Pancreas (tissue), 10 donors: ENCODE results near the gene CEP44. TPM values are rescaled to one million over a fixed set of nuclear protein-coding genes. Genes with fewer than 3 reads are reported as not detected.
"Not testable (repeated sequence)": the region's sequence is repeated elsewhere in the genome, so short reads cannot be mapped to it uniquely, and the experiment has no call there.

Source experiments
- ATAC-seq, 4 donors: fragments of 200-7000 bp; cut with Tn5 transposase; one replicate each; pipeline versions ENCODE4 v1.8.0 to v1.9.1; 2020; ENCODE audit warnings: mild to moderate bottlenecking in 4 of 4, moderate library complexity in 4 of 4
- DNase-seq, 6 donors: peaks; one replicate each; pipeline ENCODE4 v3.0.0-alpha.2; 2020
- FAIRE-seq: peaks from 2 replicates; lab custom pipeline; 2012; peaks lifted over from hg19 to GRCh38; lab: Jason Lieb, UNC
- H3K27ac ChIP-seq, 4 donors: fragments of 200-600 bp; sonication (generic); 1 replicate in 3 of 4; 2 replicates in 1 of 4; pipeline versions ENCODE4 v1.5.0 to v1.8.0; 2020
- H3K27me3 ChIP-seq, 4 donors: fragments of 200-600 bp; one replicate each; pipeline ENCODE4 v1.8.0; 2021
- H3K36me3 ChIP-seq, 3 donors: fragments of 200-600 bp; sonication (generic) in 1 of 3; one replicate each; pipeline versions ENCODE4 v1.5.0 to v1.8.0; 2020 to 2021
- H3K4me1 ChIP-seq, 3 donors: fragments of 200-600 bp; one replicate each; pipeline ENCODE4 v1.8.0; 2021
- H3K4me3 ChIP-seq, 4 donors: fragments of 200-600 bp; sonication (generic) in 2 of 4; one replicate each; pipeline versions ENCODE4 v1.5.0 to v1.8.0; 2020 to 2021
- H3K9me3 ChIP-seq, 4 donors: fragments of 200-600 bp; one replicate each; pipeline ENCODE4 v1.8.0; 2021
- CTCF ChIP-seq, 4 donors: fragments of 200-600 bp; sonication (generic) in 3 of 4; IDR thresholded peaks; one replicate each; pipeline versions ENCODE4 v1.5.0 to v1.8.0; 2021; ENCODE audit warnings: antibody characterized with exemption in 4 of 4
- WGBS, 2 donors: extraction: QIAGEN DNeasy Blood & Tissue Kit; methylation state at CpG; one replicate each; pipeline ENCODE4 v1.1.7; 2013; 5-methylcytosine and 5-hydroxymethylcytosine counted together
- intact Hi-C, 3 donors: fragments of 100-400 bp; cut with DNase I; formaldehyde crosslinking; loops; one replicate each; pipeline versions ENCODE4 v1.11.1 to v1.14.2; 2022
- polyA plus RNA-seq, 2 donors: library from polyadenylated mRNA; stranded (reverse); fragments of 200-250 nt; gene quantifications; one replicate each; pipeline ENCODE4 v1.2.3, GENCODE V29; 2013
- total RNA-seq, 6 donors: library from RNA; stranded (reverse); fragmentation: NEBNext Ultra II Directional in 4 of 6; extraction: Animal tissue kit (Norgen Biotek cat#: 25700) in 4 of 6; gene quantifications; one replicate each; pipeline versions ENCODE4 v1.2.1 to v1.2.4, GENCODE V29; 2021 to 2023
- donor health status: healthy with polysubstance abuse.
- donor health status: DM: no; HTN: no; CAD: no; lungs with moderate emphysema.
- donor health status: DM: no; HTN: no; CAD: no.
- donor health status: control.
- donor health status: control.
- donor health status: Bipolar disorder and iron deficiency.
- donor health status: DM: yes; HTN: yes; CAD: no.
- donor health status: DM: no; HTN: no; CAD: no.
- donor health status: DM: no; HTN: no; CAD: no.
- donor health status: DM: yes; HTN: yes; CAD: no.

The CEP44 gene
- total and polyA plus RNA-seq, 8 donors, result 3.4 to 9.7 (median 5.9) TPM

- Histone ChIP-seq H3K4me3 (no peak overlapping the region), H3K9me3 (no peaks in the 10 kb centered on the region), H3K4me1 (no peaks in the 10 kb centered on the region), H3K27me3 (no peaks in the 10 kb centered on the region), H3K36me3 (no peaks in the 10 kb centered on the region), H3K27ac (no peak overlapping the region)
- no peak for FAIRE-seq
- no peak for ATAC-seq
- no peak for DNase-seq
- TF ChIP-seq CTCF (IDR thresholded peaks at IDR 0.05), result no peak
- intact Hi-C loops, result loop anchor here in 1 of 3 donors (10.0 kb wide), 1 partner anchor 339 kb away; no protein-coding TSS in a partner anchor
- WGBS, 2 donors, result 78 to 84% methylated on average over 8 of the region's 8 CpGs
Measured at GRCh38 chr4:174375422-174375821, 91.7 kb downstream of the CEP44 start.

DNA sequence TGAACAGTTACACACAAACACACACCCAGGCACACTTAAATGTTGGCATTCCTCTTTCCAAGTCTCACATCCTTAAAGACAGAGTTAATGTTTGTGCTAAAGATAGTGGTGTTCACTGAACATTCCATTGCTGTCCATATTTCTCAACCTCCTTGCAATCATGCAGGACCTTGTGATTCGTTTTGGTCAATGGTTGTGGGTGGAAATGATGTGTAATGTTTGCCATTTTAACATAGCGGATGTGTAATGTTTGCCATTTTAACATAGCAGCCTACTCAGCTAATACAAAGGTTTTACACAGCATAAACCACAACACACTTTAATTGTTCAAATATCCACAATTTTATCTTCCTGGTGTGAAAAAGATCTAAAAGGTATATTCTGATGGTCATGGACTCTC, 93.9 kb downstream of the CEP44 start:
- no peak for ATAC-seq
- TF ChIP-seq CTCF (IDR thresholded peaks at IDR 0.05), result no peak
- WGBS, 2 donors, result 58 to 65% methylated on average over 2 of the region's 2 CpGs

GRCh38 chr4:174378951-174379350, 95.2 kb downstream of the CEP44 start:
- no peaks in the 10 kb centered on the region for H3K4me1 ChIP-seq
- H3K27ac ChIP-seq, result no peak overlapping the region
- FAIRE-seq (no peak), DNase-seq (no peak), ATAC-seq (no peak)
- no peaks in the 10 kb centered on the region for H3K36me3 ChIP-seq
- H3K9me3 ChIP-seq, result no peaks in the 10 kb centered on the region
- intact Hi-C loops, result loop anchor here in 1 of 3 donors (10.0 kb wide), 1 partner anchor 336 kb away; no protein-coding TSS in a partner anchor
- TF ChIP-seq CTCF (IDR thresholded peaks at IDR 0.05), result no peak
- H3K27me3 ChIP-seq, result no peaks in the 10 kb centered on the region
- H3K4me3 ChIP-seq, result no peak overlapping the region
- WGBS, 2 donors, result 80 to 92% methylated on average over 2 of the region's 2 CpGs

More for the DNA sequence above, 93.9 kb downstream of the CEP44 start:
- Histone ChIP-seq H3K4me3 (no peak overlapping the region), H3K27me3 (no peaks in the 10 kb centered on the region), H3K36me3 (no peaks in the 10 kb centered on the region), H3K27ac (no peak overlapping the region), H3K4me1 (no peaks in the 10 kb centered on the region), H3K9me3 (no peaks in the 10 kb centered on the region)
- intact Hi-C loops, result loop anchor here in 1 of 3 donors (10.0 kb wide), 1 partner anchor 337 kb away; no protein-coding TSS in a partner anchor
- no peak for FAIRE-seq
- no peak for DNase-seq

DNA sequence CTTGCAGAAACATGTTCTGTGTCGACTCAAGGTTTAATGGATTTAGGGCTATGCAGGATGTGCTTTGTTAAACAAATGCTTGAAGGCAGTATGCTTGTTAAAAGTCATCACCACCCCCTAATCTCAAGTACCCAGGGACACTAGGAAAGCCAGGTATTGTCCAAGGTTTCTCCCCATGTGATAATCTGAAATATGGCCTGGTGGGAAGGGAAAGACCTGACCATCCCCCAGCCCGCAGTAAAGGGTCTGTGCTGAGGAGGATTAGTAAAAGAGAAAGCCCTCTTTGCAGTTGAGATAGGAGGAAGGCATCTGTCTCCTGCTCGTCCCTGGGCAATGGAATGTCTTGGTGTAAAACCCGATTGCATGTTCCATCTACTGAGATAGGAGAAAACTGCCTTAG, 96.5 kb downstream of the CEP44 start:
- intact Hi-C loops, H3K27ac ChIP-seq, ATAC-seq, H3K4me1 ChIP-seq, H3K27me3 ChIP-seq, H3K9me3 ChIP-seq, H3K4me3 ChIP-seq, H3K36me3 ChIP-seq, FAIRE-seq, DNase-seq: not testable (repeated sequence)
- 58 to 61% methylated on average over 4 of the region's 4 CpGs for WGBS, 2 donors

DNA sequence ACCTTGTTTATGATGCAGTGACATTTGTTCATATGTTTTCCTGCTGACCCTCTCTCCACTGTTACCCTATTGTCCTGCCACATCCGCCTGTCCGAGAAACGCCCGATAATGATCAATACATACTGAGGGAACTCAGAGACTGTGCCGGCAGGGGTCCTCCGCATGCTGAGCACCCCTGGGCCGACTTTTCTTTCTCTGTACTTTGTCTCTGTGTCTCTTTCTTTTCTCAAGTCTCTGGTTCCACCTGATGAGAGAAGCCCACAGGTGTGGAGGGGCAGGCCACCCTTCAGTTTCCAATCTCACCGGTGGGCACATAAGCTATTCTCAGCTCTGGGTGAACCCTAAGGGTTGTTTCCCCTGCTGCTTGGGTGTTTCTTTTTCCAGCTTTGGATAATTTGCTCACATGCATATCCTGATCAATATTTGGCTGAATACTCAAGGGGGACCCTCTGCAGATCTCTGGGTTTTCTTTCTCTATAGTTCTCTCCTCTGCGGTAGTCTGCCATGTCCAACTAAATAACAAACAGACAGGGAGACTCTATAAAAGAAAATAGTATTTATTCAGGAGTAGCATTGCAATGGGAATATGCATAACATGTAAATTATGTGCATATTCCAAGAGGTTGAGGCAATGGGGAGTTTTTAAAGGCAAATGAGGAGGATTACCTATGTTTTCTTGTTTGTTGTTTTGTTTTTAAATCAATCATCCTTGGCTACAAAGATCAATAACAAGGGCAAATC, 97.2 kb downstream of the CEP44 start:
- Histone ChIP-seq H3K27ac (no peak overlapping the region), H3K9me3 (no peaks in the 10 kb centered on the region), H3K4me1 (no peaks in the 10 kb centered on the region), H3K27me3 (no peaks in the 10 kb centered on the region), H3K4me3 (no peak overlapping the region), H3K36me3 (no peaks in the 10 kb centered on the region)
- 52 to 73% methylated on average over 9 of the region's 9 CpGs for WGBS, 2 donors
- ATAC-seq, result no peak
- intact Hi-C loops, result no loop called here
- no peak for TF ChIP-seq CTCF (IDR thresholded peaks at IDR 0.05)
- FAIRE-seq, result no peak
- DNase-seq, result no peak
